Naive B cell (primary cell): ENCODE measurements around the gene CACNA2D3. TPM values are rescaled to one million over a fixed set of nuclear protein-coding genes. Genes with fewer than 3 reads are reported as not detected.

Experiments used
- ATAC-seq, 2 donors: fragments of 150-1000 bp; cut with Tn5 transposase; 2 replicates each; pipeline ENCODE4 v1.10.0; 2021; ENCODE audit warnings: low read depth in 2 of 2, mild to moderate bottlenecking in 2 of 2, moderate library complexity in 2 of 2
- DNase-seq: peaks from one replicate; pipeline ENCODE4 v3.0.0; 2022
- H3K27ac Mint-ChIP-seq, 6 donors: one replicate each; pipeline ENCODE4 v1.8.0; 2020 to 2022; ENCODE audit warnings: mild to moderate bottlenecking in 6 of 6, mixed read lengths in 6 of 6, moderate library complexity in 5 of 6, inconsistent platforms in 2 of 6
- H3K27me3 Mint-ChIP-seq, 3 donors: one replicate each; pipeline ENCODE4 v1.8.0; 2021 to 2022; ENCODE audit warnings: mixed read lengths in 3 of 3, mild to moderate bottlenecking in 1 of 3
- H3K36me3 Mint-ChIP-seq, 2 donors: one replicate each; pipeline ENCODE4 v1.8.0; 2020 to 2022; ENCODE audit warnings: mixed read lengths in 2 of 2, inconsistent platforms in 1 of 2, mild to moderate bottlenecking in 1 of 2
- H3K4me1 Mint-ChIP-seq, 3 donors: one replicate each; pipeline ENCODE4 v1.8.0; 2020 to 2022; ENCODE audit warnings: mixed read lengths in 3 of 3, inconsistent platforms in 1 of 3, mild to moderate bottlenecking in 1 of 3, moderate library complexity in 1 of 3
- H3K4me3 Mint-ChIP-seq, 8 donors: one replicate each; pipeline ENCODE4 v1.8.0; 2020 to 2022; ENCODE audit warnings: mild to moderate bottlenecking in 8 of 8, mixed read lengths in 8 of 8, moderate library complexity in 8 of 8, inconsistent platforms in 2 of 8
- H3K9me3 Mint-ChIP-seq, 7 donors: one replicate each; pipeline ENCODE4 v1.8.0; 2020 to 2022; ENCODE audit warnings: mixed read lengths in 7 of 7, mild to moderate bottlenecking in 5 of 7, inconsistent platforms in 2 of 7, moderate library complexity in 1 of 7
- polyA plus RNA-seq, 6 donors: library from polyadenylated mRNA; unstranded; fragments of 300-500 nt; fragmentation: Illumina TruSeq; gene quantifications; one replicate each; pipeline ENCODE4 v1.2.3, GENCODE V29; 2021; ENCODE audit warnings: low read depth in 6 of 6

Gene CACNA2D3
- polyA plus RNA-seq, 6 donors from 2014 or later, result not detected

GRCh38 chr3:54134155-54134554 lies 11.8 kb downstream of the CACNA2D3 start:
- no peaks in the 10 kb centered on the region for H3K36me3 Mint-ChIP-seq
- DNase-seq, result no peak
- H3K27ac Mint-ChIP-seq, result no peak overlapping the region
- no peaks in the 10 kb centered on the region for H3K4me1 Mint-ChIP-seq
- peaks cover 11 to 23% (median 14%) of the 10 kb centered on the region in 3 donors for H3K27me3 Mint-ChIP-seq
- no peak overlapping the region for H3K4me3 Mint-ChIP-seq
- no peaks in the 10 kb centered on the region for H3K9me3 Mint-ChIP-seq
- no peak for ATAC-seq

- no peaks in the 10 kb centered on the region for H3K4me1 Mint-ChIP-seq
- peaks cover 11 to 23% (median 14%) of the 10 kb centered on the region in 3 donors for H3K27me3 Mint-ChIP-seq
- no peak overlapping the region for H3K27ac Mint-ChIP-seq
- no peak overlapping the region for H3K4me3 Mint-ChIP-seq
- H3K36me3 Mint-ChIP-seq, result no peaks in the 10 kb centered on the region
- H3K9me3 Mint-ChIP-seq, result no peaks in the 10 kb centered on the region
- ATAC-seq (no peak), DNase-seq (no peak)
These were observed 12.4 kb downstream of the CACNA2D3 start for GRCh38 chr3:54134713-54135112.

- Mint-ChIP-seq H3K36me3 (no peaks in the 10 kb centered on the region), H3K9me3 (peaks cover 0 to 1% (median 0%) of the 10 kb centered on the region in 7 donors), H3K27me3 (peaks cover 5 to 19% (median 9%) of the 10 kb centered on the region in 3 donors), H3K27ac (no peak overlapping the region), H3K4me1 (no peaks in the 10 kb centered on the region), H3K4me3 (no peak overlapping the region)
- ATAC-seq (no peak), DNase-seq (no peak)
These were observed 15.0 kb downstream of the CACNA2D3 start for GRCh38 chr3:54137311-54137710.

GRCh38 chr3:54138937-54139547 lies 16.7 kb downstream of the CACNA2D3 start:
- Mint-ChIP-seq H3K36me3 (no peaks in the 10 kb centered on the region), H3K27me3 (peaks cover 5 to 13% (median 9%) of the 10 kb centered on the region in 3 donors), H3K27ac (peak overlapping the region in 1 of 6 donors; percentile 46), H3K4me3 (no peak overlapping the region), H3K9me3 (peaks cover 0 to 8% (median 0%) of the 10 kb centered on the region in 7 donors), H3K4me1 (no peaks in the 10 kb centered on the region)
- DNase-seq, result no peak
- ATAC-seq, result no peak

- H3K27ac Mint-ChIP-seq, result no peak overlapping the region
- no peak overlapping the region for H3K4me3 Mint-ChIP-seq
- H3K27me3 Mint-ChIP-seq, result peaks cover 11 to 15% (median 13%) of the 10 kb centered on the region in 3 donors
- no peak for DNase-seq
- H3K4me1 Mint-ChIP-seq, result no peaks in the 10 kb centered on the region
- H3K36me3 Mint-ChIP-seq, result no peaks in the 10 kb centered on the region
- H3K9me3 Mint-ChIP-seq, result peaks cover 0 to 8% (median 0%) of the 10 kb centered on the region in 7 donors
- no peak for ATAC-seq
These were observed 17.3 kb downstream of the CACNA2D3 start for GRCh38 chr3:54139630-54140029.

- ATAC-seq, result no peak
- Mint-ChIP-seq H3K27me3 (peaks cover 13 to 24% (median 21%) of the 10 kb centered on the region in 3 donors), H3K9me3 (peaks cover 0 to 8% (median 0%) of the 10 kb centered on the region in 7 donors), H3K27ac (no peak overlapping the region), H3K4me1 (no peaks in the 10 kb centered on the region), H3K36me3 (no peaks in the 10 kb centered on the region), H3K4me3 (no peak overlapping the region)
- no peak for DNase-seq
These were observed 21.9 kb downstream of the CACNA2D3 start for GRCh38 chr3:54144284-54144683.

- DNase-seq, result no peak
- peaks cover 0 to 8% (median 0%) of the 10 kb centered on the region in 7 donors for H3K9me3 Mint-ChIP-seq
- no peak overlapping the region for H3K27ac Mint-ChIP-seq
- H3K36me3 Mint-ChIP-seq, result no peaks in the 10 kb centered on the region
- ATAC-seq, result no peak
- H3K4me1 Mint-ChIP-seq, result no peaks in the 10 kb centered on the region
- H3K4me3 Mint-ChIP-seq, result no peak overlapping the region
- H3K27me3 Mint-ChIP-seq, result peaks cover 13 to 21% (median 19%) of the 10 kb centered on the region in 3 donors
These were observed 24.3 kb downstream of the CACNA2D3 start for GRCh38 chr3:54146506-54147239.

GRCh38 chr3:54150864-54151467 lies 28.6 kb downstream of the CACNA2D3 start:
- H3K4me3 Mint-ChIP-seq, result no peak overlapping the region
- H3K9me3 Mint-ChIP-seq, result no peaks in the 10 kb centered on the region
- no peaks in the 10 kb centered on the region for H3K4me1 Mint-ChIP-seq
- no peak for DNase-seq
- peaks cover 8 to 11% (median 10%) of the 10 kb centered on the region in 3 donors for H3K27me3 Mint-ChIP-seq
- no peak for ATAC-seq
- no peak overlapping the region for H3K27ac Mint-ChIP-seq
- no peaks in the 10 kb centered on the region for H3K36me3 Mint-ChIP-seq

- H3K9me3 Mint-ChIP-seq, result no peaks in the 10 kb centered on the region
- peaks cover 0 to 9% (median 0%) of the 10 kb centered on the region in 3 donors for H3K27me3 Mint-ChIP-seq
- H3K36me3 Mint-ChIP-seq, result no peaks in the 10 kb centered on the region
- H3K27ac Mint-ChIP-seq, result no peak overlapping the region
- ATAC-seq (no peak), DNase-seq (no peak)
- no peak overlapping the region for H3K4me3 Mint-ChIP-seq
- no peaks in the 10 kb centered on the region for H3K4me1 Mint-ChIP-seq
These were observed 31.1 kb downstream of the CACNA2D3 start for GRCh38 chr3:54153477-54153876.

GRCh38 chr3:54157860-54158259 lies 35.5 kb downstream of the CACNA2D3 start:
- DNase-seq, result no peak
- Mint-ChIP-seq H3K27ac (no peak overlapping the region), H3K4me3 (no peak overlapping the region), H3K9me3 (peaks cover 0 to 2% (median 0%) of the 10 kb centered on the region in 7 donors), H3K27me3 (peaks cover 0 to 18% (median 0%) of the 10 kb centered on the region in 3 donors), H3K36me3 (no peaks in the 10 kb centered on the region), H3K4me1 (no peaks in the 10 kb centered on the region)
- no peak for ATAC-seq

- no peak for DNase-seq
- H3K9me3 Mint-ChIP-seq, result peaks cover 0 to 4% (median 0%) of the 10 kb centered on the region in 7 donors
- peaks cover 0 to 13% (median 5%) of the 10 kb centered on the region in 3 donors for H3K27me3 Mint-ChIP-seq
- no peaks in the 10 kb centered on the region for H3K4me1 Mint-ChIP-seq
- H3K4me3 Mint-ChIP-seq, result no peak overlapping the region
- no peaks in the 10 kb centered on the region for H3K36me3 Mint-ChIP-seq
- ATAC-seq, result no peak
- H3K27ac Mint-ChIP-seq, result no peak overlapping the region
These were observed 37.6 kb downstream of the CACNA2D3 start for GRCh38 chr3:54159917-54160316.

GRCh38 chr3:54163441-54163840 lies 41.1 kb downstream of the CACNA2D3 start:
- Mint-ChIP-seq H3K9me3 (peaks cover 0 to 5% (median 1%) of the 10 kb centered on the region in 7 donors), H3K27me3 (peaks cover 0 to 9% (median 5%) of the 10 kb centered on the region in 3 donors), H3K36me3 (no peaks in the 10 kb centered on the region), H3K4me1 (no peaks in the 10 kb centered on the region), H3K27ac (no peak overlapping the region), H3K4me3 (no peak overlapping the region)
- no peak for ATAC-seq
- no peak for DNase-seq

- Mint-ChIP-seq H3K36me3 (no peaks in the 10 kb centered on the region), H3K4me3 (peak overlapping the region in 1 of 8 donors; percentile 22), H3K4me1 (no peaks in the 10 kb centered on the region), H3K9me3 (peaks cover 0 to 5% (median 1%) of the 10 kb centered on the region in 7 donors), H3K27me3 (peaks cover 0 to 5% (median 4%) of the 10 kb centered on the region in 3 donors), H3K27ac (no peak overlapping the region)
- DNase-seq (no peak), ATAC-seq (no peak)
These were observed 42.0 kb downstream of the CACNA2D3 start for GRCh38 chr3:54164192-54164975.
